GM19025 (cell line): ENCODE results near the gene GADD45GIP1.
A peak's percentile ranks its signal among the peaks of the same experiment; 100 is the strongest.
"Not testable (repeated sequence)": the region's sequence is repeated elsewhere in the genome, so short reads cannot be mapped to it uniquely, and the experiment has no call there.

Source experiments
- ATAC-seq: cut with Tn5 transposase; IDR thresholded peaks from one replicate; pipeline ENCODE4 v1.9.1; 2021; ENCODE audit warnings: mild to moderate bottlenecking, low read depth, moderate library complexity; ENCODE audit not compliant: unreplicated experiment

GADD45GIP1 gene

DNA sequence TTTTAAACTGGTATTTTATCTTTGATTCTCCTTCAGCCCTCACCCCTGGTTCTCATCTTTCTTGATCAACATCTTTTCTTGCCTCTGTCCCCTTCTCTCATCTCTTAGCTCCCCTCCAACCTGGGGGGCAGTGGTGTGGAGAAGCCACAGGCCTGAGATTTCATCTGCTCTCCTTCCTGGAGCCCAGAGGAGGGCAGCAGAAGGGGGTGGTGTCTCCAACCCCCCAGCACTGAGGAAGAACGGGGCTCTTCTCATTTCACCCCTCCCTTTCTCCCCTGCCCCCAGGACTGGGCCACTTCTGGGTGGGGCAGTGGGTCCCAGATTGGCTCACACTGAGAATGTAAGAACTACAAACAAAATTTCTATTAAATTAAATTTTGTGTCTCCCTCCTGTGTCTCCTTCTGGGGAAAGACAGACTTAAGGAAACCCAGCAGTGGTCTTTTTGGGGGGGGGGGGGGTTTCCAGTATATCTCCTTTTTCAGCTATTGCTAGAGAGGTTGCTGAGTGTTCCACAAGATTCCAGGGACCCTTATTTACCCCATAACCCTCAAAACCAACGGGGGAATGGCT lies 12.8 kb downstream of the GADD45GIP1 start:
- ATAC-seq = no peak

GRCh38 chr19:12943437-12944044 lies 13.5 kb downstream of the GADD45GIP1 start:
- ATAC-seq = no peak

- no peak for ATAC-seq
These were observed 16.1 kb downstream of the GADD45GIP1 start for GRCh38 chr19:12940897-12941296.

GRCh38 chr19:12939975-12940423 lies 17.0 kb downstream of the GADD45GIP1 start:
- ATAC-seq = no peak

GRCh38 chr19:12938779-12939601 lies 18.0 kb downstream of the GADD45GIP1 start:
- peak; percentile 2 for ATAC-seq

DNA sequence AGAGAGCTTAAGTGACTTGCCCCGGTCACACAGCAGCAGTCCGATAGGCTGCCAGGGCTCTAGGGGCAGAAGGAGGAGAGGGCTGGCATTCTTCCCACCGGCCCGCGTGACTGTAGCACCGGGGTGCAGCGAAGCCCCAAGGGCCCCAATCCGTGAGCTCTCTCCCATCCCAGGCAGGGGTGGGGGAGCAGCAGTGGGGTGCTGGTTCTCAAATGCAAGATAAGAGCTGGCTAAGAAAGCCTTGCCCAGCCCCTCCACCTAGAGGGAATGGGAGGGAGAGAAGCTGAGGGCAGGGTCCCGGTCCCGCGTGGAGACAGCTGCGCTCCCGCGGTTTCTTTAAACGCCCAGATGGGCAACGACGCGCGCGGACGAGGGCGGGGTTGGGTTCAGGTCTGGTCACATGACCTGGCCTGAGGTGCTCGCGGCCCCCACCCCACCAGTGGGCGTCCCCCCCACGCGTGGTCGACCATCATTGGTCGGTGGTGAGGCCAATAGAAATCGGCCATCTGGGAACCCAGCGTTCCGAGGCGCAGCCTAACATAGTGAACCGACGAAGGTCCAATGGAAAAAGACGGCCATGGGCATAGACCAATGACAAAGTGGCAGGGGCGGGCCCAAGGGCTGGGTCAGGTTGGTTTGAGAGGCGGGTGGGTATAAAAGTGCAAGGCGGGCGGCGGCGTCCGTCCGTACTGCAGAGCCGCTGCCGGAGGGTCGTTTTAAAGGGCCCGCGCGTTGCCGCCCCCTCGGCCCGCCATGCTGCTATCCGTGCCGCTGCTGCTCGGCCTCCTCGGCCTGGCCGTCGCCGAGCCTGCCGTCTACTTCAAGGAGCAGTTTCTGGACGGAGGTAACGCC lies 18.9 kb downstream of the GADD45GIP1 start, which contains the start of gene CALR:
Gene CALR (plus strand): TSS at position 683 of the 852 bp plus-strand sequence. CDS start 71 bp downstream, at position 754.
- ATAC-seq = peak; percentile 85

GRCh38 chr19:12937093-12937926 lies 19.7 kb downstream of the GADD45GIP1 start:
- no peak for ATAC-seq

- no peak for ATAC-seq
These were observed 20.4 kb downstream of the GADD45GIP1 start for GRCh38 chr19:12936582-12936981.

GRCh38 chr19:12935071-12935470 lies 22.0 kb downstream of the GADD45GIP1 start:
- ATAC-seq = no peak

DNA sequence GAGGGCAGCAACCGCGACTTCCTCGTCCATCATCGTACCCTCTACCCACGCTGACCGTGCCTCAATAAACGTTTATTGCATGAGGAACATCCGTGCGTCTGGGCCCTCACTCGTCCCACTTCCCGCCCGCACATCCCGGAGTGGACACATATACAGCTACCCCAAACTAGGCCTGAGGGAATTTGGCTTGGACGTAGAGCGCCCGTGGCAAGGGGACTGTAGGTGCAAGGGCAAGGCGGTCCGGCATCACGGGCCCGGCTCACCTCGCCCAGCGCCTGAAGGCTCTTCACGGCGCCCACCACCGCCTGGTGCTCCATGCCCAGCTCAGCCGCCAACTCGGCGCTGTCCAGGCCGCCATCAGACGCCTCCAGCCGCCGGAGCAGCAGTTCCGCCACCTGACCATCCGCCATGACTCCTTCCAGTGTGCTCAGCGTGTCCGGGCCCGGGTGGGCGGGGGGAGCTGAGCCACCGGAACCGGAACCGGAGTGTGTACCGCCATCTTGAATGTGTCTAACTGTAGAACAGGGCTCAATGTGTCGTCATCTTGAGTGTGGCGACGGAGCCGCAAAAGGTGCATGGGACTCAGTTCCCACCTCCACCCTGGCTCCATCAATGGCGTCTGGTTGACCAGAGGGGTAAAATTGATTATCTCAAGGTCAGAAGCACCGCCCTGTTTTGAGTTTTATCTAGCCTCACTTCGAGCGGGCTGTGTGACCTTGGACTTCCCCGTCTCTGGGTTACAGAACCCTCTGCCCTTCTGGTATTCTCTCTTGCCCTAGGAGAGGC lies 23.5 kb downstream of the GADD45GIP1 start, which contains the start of gene FARSA:
Gene FARSA (minus strand): TSS at position 425 of the 786 bp plus-strand sequence. CDS start 15 bp downstream, at position 410.
- ATAC-seq = no peak

DNA sequence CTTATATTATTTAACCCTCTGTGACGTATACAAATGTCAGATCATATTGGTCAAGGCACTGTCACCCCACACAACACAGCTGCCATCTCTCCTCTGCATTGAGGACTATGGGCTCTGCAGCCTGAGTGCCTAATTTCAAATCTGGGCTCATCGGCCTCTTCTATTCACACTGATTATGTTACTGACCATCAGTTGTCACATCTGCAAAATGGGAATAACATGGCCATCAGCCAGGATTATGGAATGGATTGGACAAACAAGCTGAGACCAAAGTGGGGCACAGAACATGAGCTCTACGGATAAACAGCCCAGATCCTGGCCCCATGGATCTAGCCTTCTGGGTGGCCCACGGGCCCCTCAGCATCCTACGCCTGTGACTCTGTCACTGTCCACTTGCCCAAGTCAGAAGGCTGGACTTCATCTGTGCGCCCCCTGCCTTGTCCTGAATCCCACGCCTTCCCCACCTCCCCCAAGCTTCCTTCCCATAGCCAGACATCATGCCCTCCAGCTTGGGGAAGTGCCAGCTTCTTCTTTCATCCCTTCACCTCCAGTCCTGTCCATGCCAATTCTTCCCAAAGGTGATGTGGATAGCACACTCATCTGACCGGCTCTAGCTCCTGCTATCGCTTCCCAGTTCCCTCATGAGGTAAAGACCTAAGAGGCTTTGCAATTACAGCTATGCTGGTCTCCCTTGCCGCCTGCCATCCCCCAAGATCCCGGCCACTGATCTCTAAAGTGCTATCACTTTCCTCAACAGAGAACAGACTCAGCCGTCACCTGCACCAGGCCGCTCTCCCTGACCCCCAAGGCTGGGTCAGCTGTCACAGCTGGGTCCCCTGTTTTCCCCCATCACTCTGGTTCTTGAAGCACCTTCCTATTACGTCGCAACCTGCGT lies 24.4 kb downstream of the GADD45GIP1 start:
- ATAC-seq = no peak

DNA sequence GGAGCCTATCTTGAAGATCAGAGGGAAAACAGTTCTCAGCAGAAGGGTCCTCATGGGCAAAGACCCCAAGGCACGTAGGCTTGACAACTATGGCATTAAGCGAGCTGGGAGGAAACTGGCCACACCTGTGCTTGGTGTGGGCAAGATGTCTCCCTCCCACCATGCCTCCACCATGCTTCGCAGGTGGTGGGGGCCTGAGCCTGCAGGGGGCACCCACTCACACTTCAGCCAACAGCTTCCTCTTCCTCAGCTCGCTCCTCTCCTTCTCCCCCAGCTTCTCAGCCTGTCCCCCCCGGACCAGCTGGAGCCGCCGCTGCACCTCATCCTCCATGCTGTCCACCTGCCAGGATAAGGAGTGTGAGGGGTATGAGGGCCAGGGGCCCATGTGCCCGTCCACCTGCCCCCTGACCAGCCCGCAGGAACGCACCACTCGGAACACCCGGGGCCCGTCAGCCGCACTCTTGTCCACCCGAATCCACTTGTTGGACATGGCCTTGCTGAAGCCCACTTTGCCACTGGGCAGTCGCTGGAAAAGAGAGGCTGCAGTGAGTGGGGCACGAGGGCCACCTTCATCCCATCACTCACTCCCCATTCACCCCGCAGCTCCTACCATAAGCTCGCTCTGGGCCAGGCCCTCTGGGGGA lies 26.9 kb downstream of the GADD45GIP1 start:
- ATAC-seq = no peak

DNA sequence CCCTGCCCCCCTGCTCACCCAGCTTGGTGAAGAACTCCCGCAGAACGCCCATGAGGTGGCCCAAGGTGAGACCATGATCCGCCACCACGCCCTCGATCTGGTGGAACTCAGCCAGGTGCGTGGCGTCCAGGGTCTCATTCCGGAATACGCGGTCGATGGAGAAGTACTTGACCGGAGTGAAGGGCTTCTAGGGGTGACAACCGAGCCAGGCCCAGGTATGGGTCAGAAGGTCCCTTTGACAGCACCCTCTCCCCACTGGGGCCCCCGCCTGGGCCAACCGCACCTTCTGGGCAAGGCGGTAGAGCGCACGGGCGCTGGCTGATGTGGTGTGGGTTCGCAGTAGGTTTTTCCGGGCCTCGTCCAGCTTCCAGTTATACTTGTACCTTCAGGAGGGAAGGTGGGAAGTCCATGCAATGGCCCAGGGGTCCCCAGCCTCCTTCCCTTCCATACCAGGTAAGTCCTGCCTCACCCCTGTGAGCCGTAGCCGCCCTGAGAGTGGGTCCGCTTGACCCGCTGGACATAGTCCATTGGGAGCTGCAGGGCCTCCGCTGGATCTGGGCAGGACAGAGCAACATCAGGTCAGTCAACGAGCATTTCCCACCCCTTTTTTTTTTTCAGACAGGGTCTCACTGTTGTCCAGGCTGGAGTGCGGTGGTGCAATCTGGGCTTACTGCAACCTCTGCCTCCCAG lies 32.3 kb downstream of the GADD45GIP1 start:
- ATAC-seq = no peak

DNA sequence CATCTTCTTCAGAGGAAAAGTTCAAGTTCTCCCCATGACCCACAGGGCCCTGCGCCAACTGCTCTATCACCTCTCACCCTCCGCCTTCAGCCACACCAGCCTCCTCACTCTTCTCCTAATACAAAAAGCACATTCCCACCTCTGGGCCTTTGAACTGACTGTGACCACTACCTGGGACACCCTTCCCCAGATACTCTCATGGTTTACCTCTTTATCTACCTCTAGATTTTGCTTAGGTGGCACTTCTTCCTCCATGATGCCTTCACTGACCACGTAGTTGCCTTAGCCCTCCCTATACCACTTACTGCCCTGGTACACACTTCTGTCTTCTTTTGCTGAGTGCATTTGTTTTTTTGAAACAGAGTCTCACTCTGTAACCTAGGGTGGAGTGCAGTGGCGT lies 34.1 kb downstream of the GADD45GIP1 start:
- ATAC-seq = no peak

- no peak for ATAC-seq
These were observed 36.0 kb downstream of the GADD45GIP1 start for GRCh38 chr19:12921047-12921446.

DNA sequence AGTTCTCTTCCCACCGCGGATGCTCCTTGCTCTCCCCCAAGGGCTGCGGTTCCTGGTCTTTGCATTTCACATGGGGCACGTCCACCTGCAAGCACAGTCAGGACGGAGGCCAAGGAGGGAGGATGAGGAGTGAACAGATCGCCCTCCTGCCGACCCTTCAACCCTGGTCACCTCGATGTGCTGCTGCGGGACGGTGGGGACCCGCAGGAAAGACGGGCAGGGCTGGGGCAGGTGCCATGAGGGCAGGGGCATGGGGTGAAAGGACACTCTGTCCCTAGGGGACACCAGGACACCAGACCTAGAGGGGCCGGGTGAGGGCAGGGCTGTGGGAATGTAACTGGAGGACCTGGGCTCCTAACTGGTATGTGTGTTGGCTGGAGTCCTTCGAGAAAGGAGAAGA lies 38.8 kb downstream of the GADD45GIP1 start:
- ATAC-seq = no peak

DNA sequence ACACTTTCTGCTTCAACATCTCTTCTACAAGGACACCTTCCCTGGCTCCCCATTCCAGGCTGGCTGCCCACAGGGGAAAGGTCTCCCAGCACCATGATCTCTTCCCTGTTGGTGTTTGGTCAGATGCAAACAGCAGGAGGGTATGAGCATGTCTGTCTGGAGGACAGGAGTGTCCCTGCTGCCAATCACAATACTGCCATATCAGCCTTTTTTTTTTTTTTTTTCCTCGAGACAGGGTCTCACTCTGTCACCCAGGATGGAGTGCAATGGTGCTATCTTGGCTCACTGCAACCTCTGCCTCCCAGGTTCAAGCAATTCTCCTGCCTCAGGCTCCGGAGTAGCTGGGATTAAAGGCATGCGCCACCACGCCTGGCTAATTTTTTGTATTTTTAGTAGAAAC lies 41.2 kb downstream of the GADD45GIP1 start:
- not testable (repeated sequence) for ATAC-seq
